GM12878 (cell line): ENCODE measurements around the gene GAREM1. TPM values are rescaled to one million over a fixed set of nuclear protein-coding genes. Genes with fewer than 3 reads are reported as not detected.

Experiments used
- ATAC-seq: fragments of 200-7000 bp; cut with Tn5 transposase; 3 replicates; pipeline ENCODE4 v1.9.1; 2020; ENCODE audit warnings: mild to moderate bottlenecking, moderate library complexity
- BruUV-seq: library from RNA; stranded (reverse); fragments of 400-500 nt; replicated peaks from 2 replicates; lab custom pipeline; 2021; lab: Mats Ljungman, UMichigan
- CTCF ChIA-PET: fragments of 300-600 bp; sonication (Branson Sonifier 250); formaldehyde crosslinking; extraction: SDS; loops from one replicate; lab custom pipeline; 2021; ENCODE audit warnings: inconsistent platforms; lab: Yijun Ruan, JAX
- POLR2A ChIA-PET: fragments of 350-600 bp; formaldehyde crosslinking; extraction: SDS; loops from one replicate; lab custom pipeline; 2021; ENCODE audit warnings: inconsistent platforms; lab: Charles Lee
- RAD21 ChIA-PET: fragments of 300-600 bp; sonication (Branson Sonifier 250); formaldehyde crosslinking; loops from one replicate; lab custom pipeline; 2023; ENCODE audit warnings: antibody characterized with exemption; ENCODE audit not compliant: unreplicated experiment; lab: Charles Lee
- SMC1A ChIA-PET: fragments of 300-600 bp; sonication (Branson Sonifier 250); formaldehyde crosslinking; loops from one replicate; lab custom pipeline; 2023; ENCODE audit not compliant: unreplicated experiment, uncharacterized antibody; lab: Charles Lee
- DNase-seq: peaks from one replicate; pipeline ENCODE4 v3.0.0-alpha.2; 2011; ENCODE audit warnings: low read depth, low spot score
- FAIRE-seq: peaks from 3 replicates; lab custom pipeline; 2011; peaks lifted over from hg19 to GRCh38; lab: Jason Lieb, UNC
- H2AFZ ChIP-seq: 2 replicates; pipeline ENCODE4 v1.6.0; 2011; ENCODE audit warnings: low read depth, low read length, control low read depth; ENCODE audit not compliant: control insufficient read depth
- H3K27ac ChIP-seq: 2 replicates; pipeline ENCODE4 v1.5.1; 2011; ENCODE audit warnings: control low read depth; ENCODE audit not compliant: control insufficient read depth, insufficient read depth
- H3K27me3 ChIP-seq, 2 experiments: replicated peaks in 1 of 2; 2 replicates each; pipeline versions ENCODE4 v1.6.0 to v1.6.1; 2011; ENCODE audit warnings: low read length in 1 of 2; ENCODE audit not compliant: control insufficient read depth in 2 of 2, insufficient read depth in 2 of 2
- H3K36me3 ChIP-seq, 2 experiments: 2 replicates each; pipeline ENCODE4 v1.5.1; 2011; ENCODE audit warnings: low read length in 1 of 2; ENCODE audit not compliant: control insufficient read depth in 2 of 2, insufficient read depth in 2 of 2
- H3K4me1 ChIP-seq: 2 replicates; pipeline ENCODE4 v1.6.1; 2011; ENCODE audit warnings: mild to moderate bottlenecking, low read length, moderate library complexity, mixed read lengths; ENCODE audit not compliant: control insufficient read depth, insufficient read depth
- H3K4me2 ChIP-seq: 2 replicates; pipeline ENCODE4 v1.6.0; 2011; ENCODE audit warnings: control low read depth; ENCODE audit not compliant: control insufficient read depth, insufficient read depth
- H3K4me3 ChIP-seq: fragments of 200-600 bp; sonication (generic); 2 replicates; pipeline ENCODE4 v1.5.1; 2016
- H3K79me2 ChIP-seq: 2 replicates; pipeline ENCODE4 v1.6.0; 2011; ENCODE audit warnings: low read length; ENCODE audit not compliant: control insufficient read depth, insufficient read depth
- H3K9ac ChIP-seq: 2 replicates; pipeline ENCODE4 v1.8.0; 2011; ENCODE audit warnings: low read length, control low read depth, mixed read lengths; ENCODE audit not compliant: control insufficient read depth, insufficient read depth
- H3K9me3 ChIP-seq: replicated peaks from 3 replicates; pipeline ENCODE4 v1.5.1; 2011; ENCODE audit warnings: mild to moderate bottlenecking, low read length; ENCODE audit not compliant: control insufficient read depth, insufficient read depth
- H4K20me1 ChIP-seq: 2 replicates; pipeline ENCODE4 v1.6.0; 2011; ENCODE audit not compliant: control insufficient read depth, insufficient read depth
- ATF2 ChIP-seq: IDR thresholded peaks from 2 replicates; pipeline ENCODE4 v1.6.1; 2012; ENCODE audit warnings: low read length, inconsistent platforms
- BHLHE40 ChIP-seq, 2 experiments: fragments of 450-650 bp in 1 of 2; IDR thresholded peaks; 2 replicates each; pipeline ENCODE4 v1.6.1; 2011 to 2017; ENCODE audit warnings: low read depth in 2 of 2, borderline replicate concordance in 1 of 2, improper control_type of control experiment in 1 of 2, low read length in 1 of 2, mild to moderate bottlenecking in 1 of 2
- CEBPB ChIP-seq, 2 experiments: fragments of 150-350 bp in 1 of 2; IDR thresholded peaks; 2 replicates each; pipeline ENCODE4 v1.6.1; 2012 to 2014; ENCODE audit warnings: low read depth in 2 of 2, low read length in 2 of 2, borderline replicate concordance in 1 of 2, inconsistent platforms in 1 of 2
- EZH2 ChIP-seq: IDR thresholded peaks from 2 replicates; pipeline ENCODE4 v1.6.1; 2012; ENCODE audit warnings: low read depth, mild to moderate bottlenecking, control low read depth, inconsistent platforms, low read length, borderline replicate concordance; ENCODE audit not compliant: control insufficient read depth
- IKZF1 ChIP-seq: fragments of 450-650 bp; conservative IDR thresholded peaks from 2 replicates; pipeline ENCODE4 v1.6.1; 2017; ENCODE audit warnings: antibody characterized with exemption, mild to moderate bottlenecking
- IKZF2 ChIP-seq, 2 experiments: fragments of 450-650 bp; IDR thresholded peaks; 2 replicates each; pipeline ENCODE4 v1.6.1; 2017; ENCODE audit warnings: mild to moderate bottlenecking in 2 of 2, moderate library complexity in 2 of 2
- IRF4 ChIP-seq: IDR thresholded peaks from 2 replicates; pipeline ENCODE4 v1.6.1; 2011; ENCODE audit warnings: low read depth, low read length
- JUND ChIP-seq: IDR thresholded peaks from 2 replicates; pipeline ENCODE4 v1.6.1; 2012; ENCODE audit warnings: low read depth, mild to moderate bottlenecking, low read length, improper control_type of control experiment, moderate library complexity
- MTA2 ChIP-seq: fragments of 450-650 bp; IDR thresholded peaks from 2 replicates; pipeline ENCODE4 v1.6.1; 2016; ENCODE audit warnings: low read depth, mild to moderate bottlenecking, moderate library complexity
- RELA ChIP-seq: fragments of 450-650 bp; IDR thresholded peaks from 2 replicates; pipeline ENCODE4 v1.8.0; 2014; ENCODE audit warnings: borderline replicate concordance; ENCODE audit not compliant: partially characterized antibody
- TBL1XR1 ChIP-seq: IDR thresholded peaks from 2 replicates; pipeline ENCODE4 v1.6.1; 2012; ENCODE audit warnings: low read depth, low read length, improper control_type of control experiment
- ZBTB11 ChIP-seq: fragments of 450-650 bp; formaldehyde crosslinking; IDR thresholded peaks from 2 replicates; pipeline ENCODE4 v1.5.0; 2022; ENCODE audit warnings: mild to moderate bottlenecking, missing genetic modification characterization
- ZNF207 ChIP-seq: fragments of 450-650 bp; IDR thresholded peaks from 2 replicates; pipeline ENCODE4 v1.6.1; 2014; ENCODE audit warnings: antibody characterized with exemption, mild to moderate bottlenecking, borderline replicate concordance
- ZSCAN29 ChIP-seq: fragments of 450-650 bp; IDR thresholded peaks from 2 replicates; pipeline ENCODE4 v1.6.1; 2017; ENCODE audit warnings: mild to moderate bottlenecking, moderate library complexity
- WGBS: methylation state at CpG from one replicate; pipeline ENCODE4 v1.1.6; 2016; ENCODE audit warnings: low lambda C conversion rate; ENCODE audit not compliant: insufficient replicate concordance, insufficient coverage; ENCODE audit errors: missing lambda C conversion rate; 5-methylcytosine and 5-hydroxymethylcytosine counted together
- in situ Hi-C: fragments of 300-500 bp; cut with MboI; formaldehyde crosslinking; loops from 9 replicates; pipeline ENCODE4 v1.14.3; 2018; ENCODE audit warnings: mixed read lengths
- intact Hi-C: fragments of 100-400 bp; cut with micrococcal nuclease; formaldehyde crosslinking; loops from one replicate; pipeline ENCODE4 v1.14.2; 2022; ENCODE audit not compliant: unreplicated experiment
- polyA plus RNA-seq, 11 experiments: library from polyadenylated mRNA; depleted of rRNA in 4 of 11; unstranded in 6 of 11; stranded (reverse) in 5 of 11; fragments of >200 nt; fragmentation: Nextera tagmentation in 4 of 11; fragmentation: Illumina TruSeq in 1 of 11; extraction: Ambion mirVana in 4 of 11; extraction: Trizol in 1 of 11; gene quantifications; 1 replicate in 1 of 11; 2 replicates in 10 of 11; pipeline versions ENCODE4 v1.2.1 to v1.2.3, GENCODE V29; 2011 to 2016; ENCODE audit warnings: inconsistent platforms in 2 of 11, missing spikeins in 2 of 11, low read depth in 1 of 11
- total RNA-seq, 4 experiments: library from RNA; depleted of rRNA in 3 of 4; stranded (reverse); fragments of >200 nt in 3 of 4; fragmentation: Illumina TruSeq in 1 of 4; extraction: Trizol in 1 of 4; gene quantifications; 2 replicates each; pipeline versions ENCODE4 v1.2.1 to v1.2.3, GENCODE V29; 2013 to 2021

Gene GAREM1
- total and polyA plus RNA-seq, 10 of the 15 experiments (the other 5 are each of a cell fraction or from before 2014, with no cell fraction given), result 0.05 to 0.29 (median 0.05) TPM; not detected in 7

GRCh38 chr18:32298171-32298667 lies 172.5 kb downstream of the GAREM1 start (continued):
- TF ChIP-seq IRF4 (no peak), ATF2 (no peak), CEBPB (IDR thresholded peaks at IDR 0.05; ENCODE audit: borderline replicate concordance in 1 of 2, low read depth in 2 of 2, low read length in 2 of 2) (no peak), TBL1XR1 (no peak), ZNF207 (no peak), BHLHE40 (IDR thresholded peaks at IDR 0.05; ENCODE audit: borderline replicate concordance in 1 of 2, low read depth in 2 of 2, low read length in 1 of 2) (no peak), MTA2 (no peak), IKZF1 (no peak)
- TF ChIP-seq, all 136 proteins: peak for 0

GRCh38 chr18:32297579-32298170 lies 173.0 kb downstream of the GAREM1 start:
- ChIA-PET CTCF (no interaction called here), SMC1A (no interaction called here), POLR2A (no interaction called here), RAD21 (no interaction called here)
- Histone ChIP-seq H3K9me3 (no peaks in the 10 kb centered on the region), H3K36me3 (no peaks in the 10 kb centered on the region), H3K4me3 (no peak overlapping the region), H3K9ac (no peak overlapping the region), H3K79me2 (no peaks in the 10 kb centered on the region), H4K20me1 (no peaks in the 10 kb centered on the region), H3K27ac (no peak overlapping the region), H3K27me3 (no peaks in the 10 kb centered on the region), H2AFZ (no peak overlapping the region), H3K4me2 (no peak overlapping the region), H3K4me1 (no peaks in the 10 kb centered on the region)
- in situ Hi-C loops (no loop called here), intact Hi-C loops (no loop called here)
- ATAC-seq (no peak), DNase-seq (no peak), FAIRE-seq (peak; percentile 44)
- WGBS, result 39% methylated on average over 5 of the region's 5 CpGs
- BruUV-seq, result no TSS peak
- TF ChIP-seq RELA, result no peak
- no peak for TF ChIP-seq BHLHE40 (IDR thresholded peaks at IDR 0.05; ENCODE audit: borderline replicate concordance in 1 of 2, low read depth in 2 of 2, low read length in 1 of 2)
- TF ChIP-seq IKZF2 (IDR thresholded peaks at IDR 0.05), result no peak
- no peak for TF ChIP-seq EZH2
- TF ChIP-seq ZSCAN29, result no peak
- no peak for TF ChIP-seq ZBTB11
- no peak for TF ChIP-seq JUND
